Suprapubic skin (tissue), 4 donors: ENCODE measurements around the gene BRCA2.

Experiments used
- CTCF ChIP-seq, 2 donors: fragments of 200-600 bp in 1 of 2; fragments of 450-650 bp in 1 of 2; sonication (generic) in 1 of 2; IDR thresholded peaks; one replicate each; pipeline ENCODE4 v1.5.1; 2016 to 2019; ENCODE audit warnings: antibody characterized with exemption in 2 of 2, mild to moderate bottlenecking in 1 of 2, moderate library complexity in 1 of 2
- EP300 ChIP-seq: sonication (generic); formaldehyde crosslinking; IDR thresholded peaks from one replicate; pipeline ENCODE4 v1.6.1; 2017; ENCODE audit warnings: antibody characterized with exemption
- POLR2A ChIP-seq, 2 donors: fragments of 450-650 bp; IDR thresholded peaks; one replicate each; pipeline ENCODE4 v1.6.1; 2017; ENCODE audit warnings: antibody characterized with exemption in 2 of 2, mild to moderate bottlenecking in 2 of 2, moderate library complexity in 2 of 2
- POLR2AphosphoS5 ChIP-seq, 3 donors: sonication (generic); formaldehyde crosslinking; IDR thresholded peaks; one replicate each; pipeline ENCODE4 v1.6.1; 2017; ENCODE audit warnings: antibody characterized with exemption in 3 of 3

- TF ChIP-seq CTCF (IDR thresholded peaks at IDR 0.05) (no peak), EP300 (no peak), POLR2A (IDR thresholded peaks at IDR 0.05) (no peak), POLR2AphosphoS5 (IDR thresholded peaks at IDR 0.05) (no peak)
Measured at GRCh38 chr13:32277839-32278238, 37.5 kb upstream of the BRCA2 start.
